SU-DHL-6 (cell line): Measurements from ENCODE around the gene SLCO4A1.

Source experiments
- H2AFZ ChIP-seq: fragments of 200-600 bp; sonication (generic); 2 replicates; pipeline ENCODE4 v1.6.1; 2014; ENCODE audit warnings: low read depth, mild to moderate bottlenecking, moderate library complexity, mixed read lengths, antibody characterized with exemption, low read length; ENCODE audit not compliant: severe bottlenecking
- H3F3A ChIP-seq: fragments of 200-600 bp; shearing (Covaris generic); 2 replicates; pipeline ENCODE4 v1.6.0; 2016; ENCODE audit warnings: antibody characterized with exemption, mild to moderate bottlenecking; ENCODE audit not compliant: insufficient read depth
- H3K27ac ChIP-seq: fragments of 200-600 bp; sonication (generic); 2 replicates; pipeline ENCODE4 v1.5.1; 2016; ENCODE audit warnings: low read depth, mild to moderate bottlenecking, low read length, moderate library complexity, mixed read lengths
- H3K27me3 ChIP-seq: fragments of 200-600 bp; sonication (generic), shearing (Covaris generic); 2 replicates; pipeline ENCODE4 v1.6.0; 2014; ENCODE audit warnings: mild to moderate bottlenecking, low read length
- H3K36me3 ChIP-seq: fragments of 200-600 bp; sonication (generic); 2 replicates; pipeline ENCODE4 v1.6.1; 2014; ENCODE audit warnings: mild to moderate bottlenecking, low read length, mixed read lengths
- H3K4me2 ChIP-seq: fragments of 300-600, 200-600 bp; shearing (Covaris generic), sonication (generic); 2 replicates; pipeline ENCODE4 v1.6.0; 2014; ENCODE audit warnings: low read length, low read depth, mild to moderate bottlenecking; ENCODE audit not compliant: poor library complexity, severe bottlenecking
- H3K4me3 ChIP-seq: fragments of 200-600 bp; sonication (generic); 2 replicates; pipeline ENCODE4 v1.5.1; 2014; ENCODE audit warnings: antibody characterized with exemption, low read length, mild to moderate bottlenecking, mixed read lengths; ENCODE audit not compliant: insufficient read depth, poor library complexity, severe bottlenecking
- H3K79me2 ChIP-seq: fragments of 200-600 bp; sonication (generic); 2 replicates; pipeline ENCODE4 v1.6.1; 2014; ENCODE audit warnings: mild to moderate bottlenecking, low read length, moderate library complexity; ENCODE audit not compliant: insufficient read depth
- H3K9ac ChIP-seq: fragments of 200-600 bp; sonication (generic); 2 replicates; pipeline ENCODE4 v1.7.0; 2014; ENCODE audit warnings: mild to moderate bottlenecking, low read length
- H3K9me2 ChIP-seq: fragments of 200-600 bp; sonication (generic); replicated peaks from 2 replicates; pipeline ENCODE4 v1.6.1; 2014; ENCODE audit warnings: low read length; ENCODE audit not compliant: insufficient read depth
- H3K9me3 ChIP-seq: fragments of 200-600 bp; sonication (generic); 2 replicates; pipeline ENCODE4 v1.6.1; 2014; ENCODE audit warnings: low read length, mixed read lengths; ENCODE audit not compliant: insufficient read depth
- H4K20me1 ChIP-seq: fragments of 200-600 bp; sonication (generic); 2 replicates; pipeline ENCODE4 v1.6.1; 2014; ENCODE audit warnings: low read depth, mild to moderate bottlenecking, antibody characterized with exemption, low read length, moderate library complexity, mixed read lengths
- EZH2phosphoT487 ChIP-seq: fragments of 200-600 bp; sonication (generic), shearing (Covaris generic); conservative IDR thresholded peaks from 2 replicates; pipeline ENCODE4 v1.6.1; 2018; ENCODE audit warnings: mild to moderate bottlenecking, antibody characterized with exemption, low read length, moderate library complexity, mixed read lengths
- TF ChIP-seq, protein P1 (sequence below): fragments of 200-600 bp; sonication (generic); IDR thresholded peaks from one replicate; pipeline ENCODE4 v1.5.1; 2017; ENCODE audit warnings: antibody characterized with exemption, mild to moderate bottlenecking, low read length, moderate library complexity; ENCODE audit not compliant: insufficient read depth, poor library complexity, severe bottlenecking

Gene SLCO4A1

DNA sequence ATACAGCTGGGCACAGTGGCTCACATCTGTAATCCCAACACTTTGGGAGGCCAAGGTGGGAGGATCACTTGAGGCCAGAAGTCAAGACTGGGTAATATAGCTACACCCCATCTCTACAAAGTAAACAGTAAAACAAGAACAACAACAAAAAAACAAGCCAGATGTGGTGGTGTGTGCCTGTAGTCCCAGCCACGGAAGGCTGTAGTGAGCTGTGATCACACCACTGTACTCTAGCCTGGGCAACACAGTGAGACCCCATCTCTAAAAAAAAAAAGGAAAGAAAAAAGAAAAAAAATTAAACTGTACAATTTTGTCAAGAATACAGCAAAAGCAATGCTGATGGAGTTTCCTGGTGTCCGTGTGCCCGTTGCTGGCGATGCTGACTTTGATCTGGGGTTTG, 47.2 kb upstream of the SLCO4A1 start:
- Histone ChIP-seq H3K27ac (no peak overlapping the region), H3F3A (no peaks in the 10 kb centered on the region), H3K9me3 (no peaks in the 10 kb centered on the region), H3K9ac (no peak overlapping the region), H3K4me2 (no peak overlapping the region), H3K36me3 (no peaks in the 10 kb centered on the region), H4K20me1 (no peaks in the 10 kb centered on the region), H3K4me3 (no peak overlapping the region), H3K79me2 (no peaks in the 10 kb centered on the region), H2AFZ (no peak overlapping the region), H3K27me3 (no peaks in the 10 kb centered on the region; the same call in 1 of the 2 replicates), H3K9me2 (no peaks in the 10 kb centered on the region)
- TF ChIP-seq, protein P1, sequence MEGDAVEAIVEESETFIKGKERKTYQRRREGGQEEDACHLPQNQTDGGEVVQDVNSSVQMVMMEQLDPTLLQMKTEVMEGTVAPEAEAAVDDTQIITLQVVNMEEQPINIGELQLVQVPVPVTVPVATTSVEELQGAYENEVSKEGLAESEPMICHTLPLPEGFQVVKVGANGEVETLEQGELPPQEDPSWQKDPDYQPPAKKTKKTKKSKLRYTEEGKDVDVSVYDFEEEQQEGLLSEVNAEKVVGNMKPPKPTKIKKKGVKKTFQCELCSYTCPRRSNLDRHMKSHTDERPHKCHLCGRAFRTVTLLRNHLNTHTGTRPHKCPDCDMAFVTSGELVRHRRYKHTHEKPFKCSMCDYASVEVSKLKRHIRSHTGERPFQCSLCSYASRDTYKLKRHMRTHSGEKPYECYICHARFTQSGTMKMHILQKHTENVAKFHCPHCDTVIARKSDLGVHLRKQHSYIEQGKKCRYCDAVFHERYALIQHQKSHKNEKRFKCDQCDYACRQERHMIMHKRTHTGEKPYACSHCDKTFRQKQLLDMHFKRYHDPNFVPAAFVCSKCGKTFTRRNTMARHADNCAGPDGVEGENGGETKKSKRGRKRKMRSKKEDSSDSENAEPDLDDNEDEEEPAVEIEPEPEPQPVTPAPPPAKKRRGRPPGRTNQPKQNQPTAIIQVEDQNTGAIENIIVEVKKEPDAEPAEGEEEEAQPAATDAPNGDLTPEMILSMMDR: no peak
- TF ChIP-seq EZH2phosphoT487: no peak

DNA sequence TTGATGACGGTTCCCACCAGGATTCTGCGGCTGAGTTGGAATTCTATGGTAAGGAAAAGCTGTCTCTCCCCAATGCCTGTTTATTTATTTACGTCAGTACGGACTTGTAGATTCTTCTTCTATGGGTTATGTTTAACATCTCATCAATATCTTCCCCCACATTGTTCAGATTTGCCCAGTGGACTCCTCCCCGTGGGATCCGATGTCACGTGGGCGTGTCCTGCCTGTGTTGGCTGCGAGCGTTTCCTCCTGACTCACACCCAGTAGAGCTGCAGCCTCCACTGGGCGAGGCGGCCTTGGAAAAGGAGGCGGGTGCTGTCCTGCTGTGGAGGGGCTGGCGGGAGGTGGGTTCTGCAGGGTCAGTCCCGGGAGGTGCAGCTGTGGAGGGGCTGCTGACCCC, 46.8 kb upstream of the SLCO4A1 start:
- Histone ChIP-seq H2AFZ (no peak overlapping the region), H3K9me2 (no peaks in the 10 kb centered on the region), H4K20me1 (no peaks in the 10 kb centered on the region), H3K9ac (no peak overlapping the region), H3K79me2 (no peaks in the 10 kb centered on the region), H3K4me3 (no peak overlapping the region), H3K27ac (no peak overlapping the region), H3K27me3 (no peaks in the 10 kb centered on the region; the same call in 1 of the 2 replicates), H3K9me3 (no peaks in the 10 kb centered on the region), H3K4me2 (no peak overlapping the region), H3F3A (no peaks in the 10 kb centered on the region), H3K36me3 (no peaks in the 10 kb centered on the region)
- no peak for TF ChIP-seq EZH2phosphoT487
- TF ChIP-seq, protein P1: no peak

DNA sequence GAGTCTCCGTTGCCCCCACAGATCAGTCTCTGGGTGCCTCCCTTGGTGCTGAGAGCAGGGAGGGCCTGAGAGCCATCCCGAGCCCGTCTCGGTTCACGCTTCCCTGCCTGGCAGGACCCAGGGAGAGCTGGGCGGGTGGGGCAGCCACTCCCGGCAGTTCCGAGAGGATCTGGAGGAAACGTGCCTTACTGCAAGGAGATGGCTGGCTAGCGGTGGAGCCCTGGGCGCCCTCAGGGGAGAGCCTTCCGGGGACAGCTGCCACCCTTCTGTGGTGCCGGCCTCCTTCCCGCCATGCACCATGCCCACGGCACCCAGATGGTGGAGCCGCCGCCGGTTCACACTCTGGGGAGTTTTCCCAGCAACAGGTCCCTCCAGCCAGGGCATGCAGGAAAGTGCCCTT, 45.8 kb upstream of the SLCO4A1 start:
- Histone ChIP-seq H3K27me3 (no peaks in the 10 kb centered on the region; the same call in 1 of the 2 replicates), H3K4me3 (no peak overlapping the region)

More for the DNA sequence above, 45.8 kb upstream of the SLCO4A1 start:
- Histone ChIP-seq H3K9me3 (no peaks in the 10 kb centered on the region), H3K27ac (no peak overlapping the region), H3K9ac (no peak overlapping the region), H3F3A (no peaks in the 10 kb centered on the region), H4K20me1 (no peaks in the 10 kb centered on the region), H3K9me2 (no peaks in the 10 kb centered on the region), H3K36me3 (no peaks in the 10 kb centered on the region), H3K4me2 (no peak overlapping the region), H2AFZ (no peak overlapping the region), H3K79me2 (no peaks in the 10 kb centered on the region)
- TF ChIP-seq, protein P1: no peak
- no peak for TF ChIP-seq EZH2phosphoT487
